ENCODE data around the gene MAD2L2.

The MAD2L2 gene

DNA sequence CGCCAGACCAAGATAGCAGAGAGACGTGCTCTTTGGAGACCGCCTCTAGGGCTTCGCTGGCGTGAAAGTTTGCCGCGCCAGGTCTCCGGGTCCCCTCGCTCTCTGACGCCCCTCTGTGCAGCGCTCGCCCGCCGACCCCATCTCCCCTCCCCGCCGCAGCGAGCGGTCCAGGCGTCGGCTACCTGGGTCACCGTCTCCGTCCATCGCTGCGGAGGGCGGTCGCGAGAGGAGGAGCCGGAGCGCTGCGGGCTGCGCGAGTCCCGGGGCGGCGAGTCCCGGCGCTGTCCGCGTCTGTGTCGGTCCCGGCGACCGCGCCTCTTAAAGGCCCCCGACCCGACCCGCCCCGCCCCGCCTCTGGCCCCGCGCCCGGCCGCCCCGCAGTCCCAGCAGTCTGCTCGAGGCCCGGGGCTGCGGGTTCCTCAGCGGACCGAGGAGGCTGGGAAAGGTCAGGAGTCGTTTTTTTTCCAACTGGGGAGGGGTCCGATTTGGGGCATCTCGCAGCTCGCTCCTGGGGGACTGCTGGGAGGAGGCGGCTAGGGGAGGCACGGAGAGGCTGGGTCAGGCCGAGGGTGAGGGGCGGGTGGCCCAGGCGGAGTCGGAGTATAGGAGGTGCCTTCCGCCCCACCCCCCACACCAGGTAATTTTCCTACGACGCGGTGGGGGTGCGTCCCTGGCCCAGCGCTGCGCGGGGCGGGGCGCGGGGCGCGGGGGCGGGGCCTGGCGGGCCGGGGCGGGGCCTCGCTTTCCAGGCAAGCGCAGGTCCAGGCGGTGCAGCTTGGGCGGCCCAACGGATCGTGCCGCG lies 26.6 kb downstream of the MAD2L2 start, which contains the start of the genes FBXO2 and FBXO44:
Gene FBXO2, minus strand, starts transcription at position 293 of the 802 bp plus-strand sequence. Its CDS starts 89 bp downstream, at position 204.
Gene FBXO44, plus strand, starts transcription at position 741 of the 802 bp plus-strand sequence. CDS start 959 bp downstream, outside the sequence.
- DNase-seq (ENCODE audit: low read depth in 1 of 2, low spot score in 1 of 2), result peak; percentile 59 to 66

DNA sequence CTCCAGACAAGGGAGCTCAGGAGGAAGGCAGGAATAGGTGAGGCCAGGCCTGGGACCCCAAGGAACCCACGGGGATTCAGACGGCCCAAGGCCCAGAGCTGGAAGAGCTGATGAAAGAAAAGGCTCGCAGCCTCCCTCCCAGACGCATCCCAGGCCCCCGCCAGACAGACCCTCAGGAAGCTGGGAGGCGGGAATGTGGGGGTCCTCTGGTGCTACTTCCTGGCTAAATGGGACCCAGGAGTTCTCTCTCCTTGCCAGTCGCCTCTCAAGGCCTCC lies 27.1 kb downstream of the MAD2L2 start:
- no peak for DNase-seq (ENCODE audit: low read depth in 1 of 2, low spot score in 1 of 2)

DNA sequence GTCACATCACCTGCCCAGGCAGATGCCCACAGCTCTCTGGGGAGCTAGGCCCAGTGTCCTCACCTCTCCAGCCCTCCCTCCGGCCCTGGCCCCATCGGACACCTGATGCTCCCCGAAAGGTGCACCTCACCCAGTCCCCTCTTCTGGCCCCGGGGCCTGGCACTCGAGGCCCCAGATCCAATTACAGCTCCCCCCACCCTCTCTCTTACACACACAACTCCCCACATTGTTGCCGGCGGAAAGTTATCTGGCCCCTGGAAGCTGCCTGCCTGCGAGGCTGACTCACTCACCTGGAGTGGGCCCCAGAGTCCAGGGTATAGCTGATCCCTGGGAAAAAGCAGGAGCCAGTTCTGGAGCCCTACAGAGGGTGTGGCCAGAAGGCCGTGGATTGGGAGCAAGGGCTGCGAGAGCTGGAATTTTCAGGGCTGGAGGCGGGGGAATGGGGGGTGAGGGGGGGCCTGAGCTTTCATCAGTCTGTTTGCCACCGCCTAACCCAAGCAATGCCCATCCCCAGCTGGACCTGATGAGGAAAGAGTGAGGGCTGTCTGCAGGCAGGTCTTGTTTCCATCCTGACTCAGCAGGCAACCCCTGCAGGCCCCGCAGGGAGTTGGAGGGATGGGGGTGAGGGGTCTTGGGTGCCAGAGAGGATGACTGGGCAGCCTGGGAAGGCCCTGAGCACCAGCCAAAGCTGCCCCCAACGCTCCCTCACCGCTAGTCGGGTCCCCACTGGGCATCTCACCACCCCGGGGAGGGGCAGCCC lies 27.7 kb downstream of the MAD2L2 start:
- no peak for DNase-seq (ENCODE audit: low read depth in 1 of 2, low spot score in 1 of 2)

DNA sequence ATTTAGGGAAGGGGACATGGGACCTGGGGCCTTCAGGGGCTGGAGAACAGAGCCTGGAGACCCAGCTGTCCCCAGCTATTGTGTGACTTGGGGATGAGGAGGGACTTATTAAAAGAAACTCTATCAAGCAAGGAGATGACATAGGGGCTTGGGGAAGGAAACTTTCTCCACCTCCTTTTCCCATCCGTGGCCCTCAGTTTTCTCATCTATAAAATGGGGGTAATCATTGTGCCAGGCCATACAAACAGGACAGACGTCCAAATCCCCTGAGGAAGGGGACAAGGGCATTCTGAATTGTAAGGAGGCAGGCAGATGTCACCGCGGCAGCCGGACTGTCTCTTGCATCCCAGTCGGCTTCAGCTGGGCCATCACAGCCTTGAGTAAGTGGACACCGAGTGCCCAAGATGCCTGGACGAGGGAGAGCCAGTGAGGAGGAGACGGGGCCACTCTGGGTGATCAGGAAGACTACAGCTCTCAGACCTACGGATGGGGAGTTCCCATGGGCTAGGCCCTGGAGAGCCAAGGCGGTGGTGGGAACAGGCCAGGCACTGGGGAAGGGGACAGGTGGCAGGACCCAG lies 28.7 kb downstream of the MAD2L2 start:
- DNase-seq (ENCODE audit: low read depth in 1 of 2, low spot score in 1 of 2), result no peak

DNA sequence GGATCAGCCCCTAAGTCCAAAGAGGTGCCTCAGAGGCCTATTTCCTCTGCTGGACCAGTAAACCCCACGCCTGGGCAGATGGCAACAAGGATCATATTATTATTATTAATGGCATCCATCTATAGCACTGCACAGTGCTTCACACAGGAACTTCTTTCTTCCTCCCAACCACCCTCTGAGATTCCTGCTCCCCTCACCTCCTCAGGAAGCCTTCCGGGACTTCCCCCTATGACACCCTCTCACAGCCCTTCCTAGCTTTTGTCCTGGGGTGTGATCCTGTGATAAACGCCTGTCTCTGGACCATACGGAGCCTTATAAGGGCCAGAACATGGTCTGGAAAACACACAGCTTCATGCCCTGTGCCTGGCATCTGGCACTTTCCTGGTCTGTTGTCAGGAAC lies 29.9 kb downstream of the MAD2L2 start:
- no peak for DNase-seq (ENCODE audit: low read depth in 1 of 2, low spot score in 1 of 2)

DNA sequence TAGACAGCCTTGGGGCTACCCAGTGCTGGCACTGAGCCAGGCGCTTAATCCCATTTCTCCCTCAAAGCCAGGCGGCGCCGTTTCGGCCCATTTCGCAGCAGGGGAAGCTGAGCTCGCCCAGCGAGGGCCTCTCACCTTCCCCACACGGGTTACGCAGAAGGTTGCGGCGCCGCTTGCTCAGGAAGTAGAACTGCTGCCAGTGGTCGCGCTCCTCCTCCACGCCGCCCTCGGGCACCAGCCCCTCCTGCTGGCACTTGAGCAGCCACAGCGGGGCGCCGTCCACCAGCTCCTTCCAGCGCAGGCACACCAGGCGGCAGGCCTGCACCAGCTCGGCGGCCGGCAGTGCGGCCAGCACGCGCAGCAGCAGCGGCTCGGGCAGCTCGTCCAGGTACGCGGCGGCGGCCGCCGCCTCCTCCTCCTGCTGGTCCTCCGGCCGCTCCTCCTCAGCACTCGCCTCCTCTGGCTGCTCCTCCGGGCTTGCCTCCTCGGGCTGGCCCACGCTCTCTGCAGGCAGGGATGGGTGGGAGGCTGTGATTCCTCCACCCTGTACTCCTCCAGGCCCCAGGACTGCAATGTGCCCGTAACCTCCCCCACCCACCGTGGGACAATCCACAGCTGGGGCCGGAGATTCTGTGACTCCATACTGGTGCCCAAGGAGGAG lies 30.5 kb downstream of the MAD2L2 start:
- peak; percentile 51 to 56 for DNase-seq (ENCODE audit: low read depth in 1 of 2, low spot score in 1 of 2)

DNA sequence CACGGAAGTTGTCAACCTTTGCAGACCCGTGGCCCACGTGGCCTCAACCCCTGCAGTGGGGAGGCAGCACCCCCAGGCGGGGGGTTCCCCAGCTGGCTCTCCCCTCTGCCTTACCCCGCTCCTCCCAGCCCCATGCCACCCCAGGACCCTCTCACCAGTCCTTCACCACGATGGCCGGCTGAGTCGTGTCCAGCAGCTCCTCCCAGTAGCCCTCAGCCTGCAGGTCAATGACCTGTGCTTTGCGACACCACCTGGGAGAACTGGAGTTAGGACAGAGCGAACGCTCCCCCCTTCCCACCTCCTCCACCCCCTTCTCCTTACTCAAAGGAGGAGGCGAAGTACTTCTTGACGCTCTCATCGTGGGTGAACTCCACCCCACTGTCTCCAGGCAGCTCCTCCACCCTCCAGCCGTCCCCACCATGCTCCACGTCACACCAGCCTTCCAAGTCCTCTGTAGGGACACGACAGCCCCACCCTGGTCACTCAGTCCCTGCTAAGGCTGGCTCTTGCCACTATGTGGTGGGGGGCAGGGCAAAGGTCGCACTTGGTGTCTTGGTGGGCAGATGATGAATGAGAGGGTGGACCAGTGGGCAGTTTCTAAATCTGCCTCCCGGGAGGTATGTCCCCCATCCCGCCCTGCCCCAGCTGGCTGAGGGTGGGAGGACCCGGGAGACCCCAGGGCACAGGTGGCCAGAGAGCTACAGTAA lies 31.2 kb downstream of the MAD2L2 start:
- DNase-seq (ENCODE audit: low read depth in 1 of 2, low spot score in 1 of 2), result no peak

DNA sequence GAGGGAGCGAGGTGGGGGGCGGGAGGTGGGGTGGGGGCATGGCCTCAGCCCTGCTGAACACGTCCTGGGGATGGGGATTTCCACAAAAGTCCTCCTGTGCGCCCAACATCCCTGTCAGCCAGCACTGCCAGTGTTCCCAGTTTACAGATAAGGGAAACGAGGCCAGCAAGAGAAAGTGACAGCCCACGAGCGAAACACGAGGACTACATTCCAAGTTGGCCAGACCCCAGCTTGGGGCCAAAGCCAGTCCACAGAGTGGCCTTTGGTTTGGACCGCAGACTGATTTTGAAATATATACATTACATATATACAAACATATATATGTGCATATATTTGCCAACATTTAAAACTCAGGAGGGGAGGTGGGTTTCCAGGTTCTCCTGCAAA lies 31.7 kb downstream of the MAD2L2 start:
- DNase-seq (ENCODE audit: low read depth in 1 of 2, low spot score in 1 of 2), result no peak

DNA sequence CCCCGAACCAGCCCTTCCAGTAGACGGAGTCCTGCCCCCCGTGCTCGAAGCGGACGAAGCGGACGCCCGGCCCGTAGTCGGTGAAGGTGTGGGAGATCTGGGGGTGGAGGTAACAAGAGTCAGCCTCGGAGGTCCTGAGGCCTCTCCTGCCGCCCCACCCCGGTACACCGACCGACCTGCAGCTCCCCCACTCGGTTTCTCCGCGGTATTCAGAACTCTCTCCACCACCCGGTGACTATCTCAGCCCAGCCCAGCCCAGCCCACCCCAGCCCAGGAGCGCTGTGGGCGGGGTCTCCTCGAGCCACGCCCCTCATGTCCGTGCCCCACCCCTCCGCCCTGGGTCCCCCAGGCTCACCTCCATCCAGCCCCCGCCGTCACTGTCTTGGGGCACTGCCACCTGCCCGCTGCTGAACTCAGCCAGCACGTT lies 32.2 kb downstream of the MAD2L2 start:
- DNase-seq (ENCODE audit: low read depth in 1 of 2, low spot score in 1 of 2), result peak in 1 of 2 donors; percentile 36

DNA sequence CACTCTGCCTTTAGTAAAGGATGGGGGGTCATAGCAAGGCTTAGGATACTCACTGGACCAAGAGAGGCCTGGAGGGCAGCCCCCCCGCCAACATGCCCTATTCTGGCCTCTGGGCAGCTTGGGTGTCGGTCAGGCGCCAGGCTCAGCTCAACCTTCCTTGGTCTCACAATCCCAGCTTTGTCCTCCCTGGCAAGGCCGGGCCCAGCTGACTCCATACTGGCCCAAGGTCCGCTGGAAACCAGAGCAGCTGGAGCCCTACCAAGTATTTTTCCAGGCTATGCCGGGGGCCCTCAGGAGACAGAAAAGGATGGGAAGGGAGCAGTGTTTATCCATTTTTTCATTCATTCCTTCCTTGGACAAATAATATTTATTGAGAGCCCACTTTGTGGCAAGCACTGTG lies 32.9 kb downstream of the MAD2L2 start:
- no peak for DNase-seq (ENCODE audit: low read depth in 1 of 2, low spot score in 1 of 2)

DNA sequence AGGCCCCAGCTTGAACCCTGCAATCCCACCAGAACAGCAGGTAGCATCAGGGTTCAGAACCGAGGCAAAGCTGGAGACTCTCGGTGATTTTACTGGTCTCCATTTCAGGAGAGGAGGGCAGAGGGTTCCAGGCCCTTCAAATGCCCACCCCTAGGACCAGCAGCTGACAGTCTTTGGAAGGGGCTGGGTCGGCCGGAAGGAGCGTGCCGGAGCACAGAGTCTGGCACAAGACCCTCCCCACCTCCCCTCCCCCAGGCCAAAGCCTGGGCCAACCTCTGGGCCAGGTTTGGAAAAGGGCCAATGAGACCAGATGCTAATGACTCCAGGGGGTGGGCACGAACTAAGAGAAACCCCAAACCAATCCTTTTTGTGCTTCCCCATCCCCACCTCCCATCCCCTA lies 33.6 kb downstream of the MAD2L2 start:
- no peak for DNase-seq (ENCODE audit: low read depth in 1 of 2, low spot score in 1 of 2)

DNA sequence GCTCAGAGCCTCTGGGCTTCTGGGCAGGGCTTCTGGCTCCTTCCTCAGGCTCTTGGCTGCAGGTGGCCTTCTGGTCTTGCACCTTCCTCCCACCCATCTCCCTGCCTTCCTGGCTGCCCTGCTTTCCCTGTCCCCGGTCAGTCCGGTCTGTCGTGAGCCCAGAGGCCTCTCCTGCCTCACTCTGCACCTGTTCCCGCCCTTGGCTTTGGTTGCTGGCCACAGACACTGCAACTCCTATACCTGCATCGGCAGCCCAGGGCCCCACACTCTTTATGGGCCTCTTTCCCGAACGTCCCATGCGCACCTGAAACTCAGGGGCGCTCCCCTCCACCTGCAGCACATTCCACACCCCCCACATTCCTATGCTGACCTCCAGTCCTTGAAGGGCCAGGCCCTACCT lies 34.6 kb downstream of the MAD2L2 start:
- DNase-seq (ENCODE audit: low read depth in 1 of 2, low spot score in 1 of 2), result no peak

DNA sequence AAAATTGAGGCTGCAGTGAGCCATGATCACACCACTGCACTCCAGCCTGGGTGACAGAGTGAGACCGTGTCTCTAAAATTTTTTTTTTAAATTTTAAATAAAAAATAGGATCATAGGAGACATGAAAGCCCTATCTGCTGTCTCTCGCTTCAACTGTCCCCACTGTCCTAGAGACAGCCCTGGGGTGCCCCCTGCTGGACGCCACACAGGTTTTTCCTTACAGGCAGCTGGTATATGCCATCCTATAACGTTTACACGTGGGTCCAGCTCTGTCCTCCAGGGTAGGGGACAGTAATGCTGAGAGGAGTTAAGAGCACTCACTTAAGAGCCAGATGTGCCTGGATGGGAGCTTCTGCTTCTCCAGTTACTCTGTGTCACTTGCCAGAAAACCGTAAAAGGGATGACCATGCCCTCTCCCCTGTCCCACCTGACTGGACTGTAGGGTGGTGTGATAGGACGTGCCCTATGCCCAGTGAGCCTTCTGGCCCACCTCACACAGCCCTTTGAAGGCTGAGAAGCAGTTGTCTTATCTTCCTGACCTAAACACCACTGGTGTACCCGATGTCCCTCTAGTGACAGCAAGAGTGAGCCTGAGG lies 35.2 kb downstream of the MAD2L2 start:
- peak; percentile 62 to 72 for DNase-seq (ENCODE audit: low read depth in 1 of 2, low spot score in 1 of 2)

DNA sequence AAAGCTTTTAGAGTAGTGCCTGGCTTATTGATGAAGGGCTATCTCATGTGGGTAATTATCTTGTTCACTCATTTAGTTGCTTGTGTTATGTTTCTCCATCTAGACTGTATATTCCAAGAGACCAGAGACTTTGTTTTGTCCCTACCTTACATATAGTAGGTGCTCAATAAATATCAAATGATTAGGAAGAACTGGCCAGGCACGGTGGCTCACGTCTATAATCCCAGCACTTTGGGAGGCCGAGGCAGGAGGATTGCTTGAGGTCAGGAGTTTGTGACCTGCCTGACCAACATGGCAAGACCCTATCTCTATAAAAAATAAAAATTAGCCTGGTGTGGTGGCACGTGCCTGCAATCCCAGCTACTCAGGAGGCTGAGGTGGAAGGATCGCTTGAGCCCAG lies 35.7 kb downstream of the MAD2L2 start:
- no peak for DNase-seq (ENCODE audit: low read depth in 1 of 2, low spot score in 1 of 2)

DNA sequence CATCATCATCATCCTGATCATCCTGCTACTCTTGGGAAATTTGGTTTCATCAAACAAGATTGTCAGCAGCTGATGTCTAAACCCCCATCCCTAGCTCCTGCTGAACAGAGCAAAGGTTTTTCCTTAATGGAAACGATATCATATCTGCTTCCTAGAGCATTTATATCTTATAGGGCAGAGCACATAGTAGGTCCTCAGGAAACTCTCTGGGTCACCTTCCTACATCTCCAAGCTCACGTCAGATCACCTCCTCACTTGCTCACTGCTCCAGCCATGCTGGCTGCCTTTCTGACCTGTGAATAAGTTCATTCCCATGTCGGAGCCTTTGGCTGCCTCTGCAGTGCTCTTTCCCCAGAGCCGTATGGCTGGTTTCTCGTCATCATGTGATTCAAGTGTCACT lies 37.2 kb downstream of the MAD2L2 start:
- DNase-seq (ENCODE audit: low read depth in 1 of 2, low spot score in 1 of 2), result no peak

DNA sequence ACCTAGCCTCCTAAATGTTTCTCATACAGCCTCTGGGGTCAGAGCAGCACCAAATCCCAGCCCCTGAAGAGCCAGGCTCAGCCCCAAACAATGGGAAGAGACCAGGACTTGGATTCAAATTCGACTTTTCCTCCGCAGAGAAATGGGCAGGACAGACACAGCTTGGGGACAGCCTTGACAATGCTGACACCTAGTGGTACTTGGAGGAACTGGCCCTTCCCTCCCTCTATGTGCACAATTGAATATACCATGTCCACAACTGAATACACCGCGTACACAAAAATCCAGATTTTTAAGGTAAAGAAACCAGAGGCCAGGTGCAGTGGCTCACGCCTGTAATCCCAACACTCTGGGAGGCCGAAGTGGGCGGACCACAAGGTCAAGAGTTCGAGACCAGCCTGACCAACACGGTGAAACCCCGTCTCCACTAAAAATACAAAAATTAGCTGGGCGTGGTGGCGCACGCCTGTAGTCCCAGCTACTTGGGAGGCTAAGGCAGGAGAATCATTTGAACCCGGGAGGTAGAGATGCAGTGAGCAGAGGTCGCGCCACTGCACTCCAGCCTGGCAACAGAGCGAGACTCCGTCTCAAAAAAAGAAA lies 38.4 kb downstream of the MAD2L2 start:
- DNase-seq (ENCODE audit: low read depth in 1 of 2, low spot score in 1 of 2), result peak; percentile 44 to 47

DNA sequence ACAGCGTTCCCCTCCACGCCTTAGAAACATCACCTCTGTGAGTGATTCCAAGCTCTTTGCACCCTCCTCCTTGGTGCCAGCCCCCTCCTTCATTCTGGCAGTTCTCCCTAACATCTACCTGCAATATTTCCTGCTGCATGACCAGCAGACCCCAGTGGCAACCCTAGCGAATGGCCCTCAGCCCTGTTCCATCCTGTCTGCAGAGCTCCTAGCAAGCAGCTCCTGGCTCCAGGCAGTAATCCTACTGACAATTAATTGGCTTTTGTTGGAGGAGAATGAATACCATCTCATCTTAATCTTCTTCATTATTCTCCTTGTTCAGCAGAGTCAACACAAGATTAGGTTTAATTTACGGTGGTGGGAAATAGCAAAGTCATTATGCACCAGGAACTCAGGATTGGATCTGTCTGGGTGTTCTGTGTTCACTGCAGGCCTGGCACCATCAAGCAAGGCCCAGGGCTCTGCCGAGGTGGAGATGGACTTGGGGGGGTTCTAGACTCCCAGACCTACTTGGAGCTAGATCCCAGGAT lies 39.1 kb downstream of the MAD2L2 start:
- no peak for DNase-seq (ENCODE audit: low read depth in 1 of 2, low spot score in 1 of 2)

DNA sequence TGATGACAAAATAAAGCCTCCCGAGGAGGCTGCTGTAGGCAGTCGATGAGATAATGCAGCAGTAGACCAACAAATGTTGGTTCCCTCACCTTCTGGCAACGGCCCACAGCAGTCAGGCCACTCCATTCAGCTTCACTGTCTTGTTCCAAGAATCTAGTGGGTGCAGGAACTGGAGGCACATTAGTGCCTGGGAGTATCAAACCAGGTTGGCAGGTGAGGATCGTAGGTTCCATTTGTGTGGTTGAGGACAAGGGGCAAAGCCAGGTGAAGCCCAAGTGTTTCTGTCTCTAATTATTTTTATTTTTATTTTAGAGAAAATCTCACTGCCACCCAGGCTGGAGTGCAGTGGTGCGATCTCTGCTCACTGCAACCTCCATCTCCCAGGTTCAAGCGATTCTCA lies 40.0 kb downstream of the MAD2L2 start:
- no peak for DNase-seq (ENCODE audit: low read depth in 1 of 2, low spot score in 1 of 2)

DNA sequence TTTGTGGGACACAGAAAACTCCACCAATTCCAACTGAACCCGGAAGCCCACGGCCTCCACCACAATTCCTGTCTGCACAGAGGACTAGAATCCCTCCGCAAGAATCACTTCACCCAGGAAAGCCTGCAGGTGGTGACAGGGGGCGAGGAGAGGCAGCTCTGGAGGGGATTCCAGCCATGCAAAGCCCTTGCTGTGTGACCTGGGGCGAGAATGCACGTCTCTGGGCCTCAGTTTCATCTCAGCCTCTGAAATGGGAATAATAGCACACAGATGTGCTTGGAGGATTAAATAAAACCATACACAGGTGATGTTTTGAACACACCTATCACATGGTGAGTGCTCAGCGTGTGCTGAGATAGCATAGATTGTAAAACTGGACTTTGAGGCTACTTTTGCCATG lies 40.8 kb downstream of the MAD2L2 start:
- DNase-seq (ENCODE audit: low read depth in 1 of 2, low spot score in 1 of 2), result no peak

DNA sequence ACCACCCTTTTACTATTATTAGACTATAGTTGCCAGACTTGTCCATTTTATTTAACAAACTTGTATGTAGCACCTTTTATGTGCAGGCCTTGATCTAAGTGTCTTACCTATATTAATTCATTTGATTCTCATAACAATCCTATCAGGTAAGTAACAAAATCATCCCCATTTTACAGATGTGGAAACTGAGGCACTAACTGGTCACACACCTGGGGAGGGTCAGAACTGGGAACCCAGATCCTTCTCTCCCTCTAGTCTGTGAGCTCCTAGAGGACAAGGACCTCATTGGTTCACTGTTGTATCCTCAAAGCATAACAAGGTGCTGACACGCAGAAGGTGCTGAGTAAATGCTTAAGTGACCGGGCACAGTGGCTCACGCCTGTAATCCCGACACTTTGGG lies 41.6 kb downstream of the MAD2L2 start:
- no peak for DNase-seq (ENCODE audit: low read depth in 1 of 2, low spot score in 1 of 2)
